Activated naive CD4-positive, alpha-beta T cell treated with Interleukin-2 at 50 U/mL for 16 hours (primary cell): ENCODE data around the gene POLR2F.
"Not testable (repeated sequence)": the region's sequence is repeated elsewhere in the genome, so short reads cannot be mapped to it uniquely, and the experiment has no call there.

Source experiments
- DNase-seq: peaks from one replicate; pipeline ENCODE4 v3.0.0-alpha.2; 2020

The POLR2F gene

DNA sequence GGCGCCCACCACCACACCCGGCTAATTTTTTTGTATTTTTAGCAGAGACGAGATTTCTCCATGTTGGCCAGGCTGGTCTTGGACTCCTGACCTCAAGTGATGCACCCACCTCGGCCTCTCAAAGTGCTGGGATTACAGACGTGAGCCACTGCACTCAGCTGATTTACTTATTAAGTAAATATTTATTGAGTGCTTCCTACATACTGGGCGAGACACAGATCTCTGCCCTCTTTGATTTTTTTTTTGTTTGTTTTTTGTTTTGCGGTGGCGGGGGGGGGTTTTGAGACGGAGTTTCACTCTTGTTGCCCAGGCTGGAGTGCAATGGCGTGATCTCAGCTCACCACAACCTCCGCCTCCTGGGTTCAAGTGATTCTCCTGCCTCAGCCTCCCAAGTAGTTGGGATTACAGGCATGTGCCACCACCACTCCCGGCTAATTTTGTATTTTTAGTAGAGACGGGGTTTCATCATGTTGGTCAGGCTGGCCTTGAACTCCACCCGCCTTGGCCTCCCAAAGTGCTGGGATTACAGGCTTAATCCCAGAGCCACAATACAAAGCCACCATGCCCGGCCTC, 2.4 kb downstream of the POLR2F start:
- DNase-seq, result not testable (repeated sequence)

DNA sequence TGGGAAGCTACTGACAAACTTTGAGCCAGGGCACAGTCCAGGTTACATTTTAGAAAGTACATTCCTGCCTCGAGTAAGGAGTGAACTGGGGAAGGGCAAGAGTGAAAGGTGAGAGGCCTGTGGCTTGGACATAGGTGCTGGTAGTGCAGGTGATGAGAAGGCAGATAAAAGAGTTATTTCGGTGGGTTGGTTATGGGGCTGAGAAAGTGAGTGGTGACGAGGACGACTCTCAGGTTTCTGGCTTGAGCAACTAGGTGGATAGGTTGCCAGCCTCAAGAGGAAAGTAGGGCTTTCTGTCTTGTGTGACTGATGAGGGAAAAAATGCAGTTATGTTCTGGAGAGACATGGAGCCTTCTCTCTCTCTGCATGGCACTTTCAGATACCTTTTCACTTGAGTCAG, 3.7 kb downstream of the POLR2F start:
- DNase-seq, result no peak

DNA sequence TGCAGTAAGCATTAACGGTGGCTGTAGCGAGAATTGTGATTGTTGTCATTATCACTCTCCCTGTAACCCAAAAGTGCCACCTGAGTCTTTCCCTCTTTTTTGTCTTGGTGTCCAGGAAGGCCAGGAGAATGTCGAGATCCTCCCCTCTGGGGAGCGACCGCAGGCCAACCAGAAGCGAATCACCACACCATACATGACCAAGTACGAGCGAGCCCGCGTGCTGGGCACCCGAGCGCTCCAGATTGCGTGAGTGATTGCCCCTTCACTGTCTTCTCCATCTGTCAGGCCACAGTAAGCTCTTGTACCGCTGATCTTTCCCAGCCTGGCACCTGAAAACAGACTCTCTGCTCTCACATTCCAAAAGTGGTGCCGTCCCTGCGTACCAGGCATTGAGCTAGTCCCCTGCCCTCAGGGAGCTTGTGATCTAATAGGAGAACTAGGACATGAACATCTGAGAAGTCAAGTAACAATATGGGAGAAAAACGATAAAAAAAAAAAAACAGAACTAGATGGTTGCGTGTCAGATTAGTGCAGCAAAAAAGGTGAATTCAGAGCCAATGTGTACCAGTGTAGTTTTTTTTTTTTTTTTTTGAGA, 5.8 kb downstream of the POLR2F start:
- no peak for DNase-seq

DNA sequence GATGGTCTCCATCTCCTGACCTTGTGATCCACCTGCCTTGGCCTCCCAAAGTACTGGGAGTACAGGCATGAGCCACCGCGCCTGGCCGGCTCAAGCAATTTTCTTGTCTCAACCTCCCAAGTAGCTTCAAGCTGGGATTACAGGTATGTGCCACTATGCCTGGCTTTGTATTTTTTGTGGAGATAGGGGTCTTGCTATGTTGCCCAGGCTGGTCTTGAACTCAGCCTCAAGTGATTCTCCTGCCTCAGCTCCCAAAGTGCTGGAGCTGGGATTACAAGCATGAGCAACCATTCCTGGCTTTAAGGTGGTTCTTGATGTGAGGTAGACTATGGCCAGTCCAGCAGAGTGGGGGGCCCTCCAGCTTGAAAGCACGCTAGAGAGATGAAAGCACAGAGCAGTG, 7.6 kb downstream of the POLR2F start:
- no peak for DNase-seq

DNA sequence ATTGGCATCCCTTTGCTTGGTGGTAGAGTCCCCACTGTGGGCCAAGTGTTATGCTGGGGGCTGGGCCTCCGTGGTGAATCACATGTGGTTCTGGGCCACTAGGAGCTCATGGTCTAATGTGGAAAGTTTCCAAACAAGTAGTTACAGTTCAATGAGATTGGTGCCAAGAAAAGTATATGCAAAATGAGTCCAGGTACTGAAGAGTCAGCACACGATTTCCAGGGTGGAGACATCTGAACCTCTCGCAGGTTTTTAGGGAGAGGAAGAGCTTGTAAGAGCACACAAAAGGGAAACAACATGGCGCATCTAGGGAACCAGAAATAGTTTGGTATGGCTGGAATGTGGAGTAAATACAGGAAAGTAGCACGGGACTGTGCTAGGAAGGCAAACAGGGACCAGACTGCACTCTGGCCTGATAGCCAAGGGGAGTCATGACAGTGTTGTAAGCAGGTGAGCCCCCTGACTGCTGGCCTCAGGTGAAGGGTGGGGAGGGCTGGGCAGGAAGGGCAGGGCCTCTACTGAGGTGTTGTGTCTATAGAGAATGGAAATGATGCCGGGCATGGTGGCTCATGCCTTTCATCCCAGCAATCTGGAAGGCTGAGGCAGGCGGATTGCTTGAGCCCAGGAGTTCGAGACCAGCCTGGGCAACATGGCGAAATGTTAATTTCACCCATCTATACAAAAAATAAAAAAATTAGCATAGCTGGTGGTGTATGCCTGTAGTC, 12.6 kb downstream of the POLR2F start:
- DNase-seq, result no peak

DNA sequence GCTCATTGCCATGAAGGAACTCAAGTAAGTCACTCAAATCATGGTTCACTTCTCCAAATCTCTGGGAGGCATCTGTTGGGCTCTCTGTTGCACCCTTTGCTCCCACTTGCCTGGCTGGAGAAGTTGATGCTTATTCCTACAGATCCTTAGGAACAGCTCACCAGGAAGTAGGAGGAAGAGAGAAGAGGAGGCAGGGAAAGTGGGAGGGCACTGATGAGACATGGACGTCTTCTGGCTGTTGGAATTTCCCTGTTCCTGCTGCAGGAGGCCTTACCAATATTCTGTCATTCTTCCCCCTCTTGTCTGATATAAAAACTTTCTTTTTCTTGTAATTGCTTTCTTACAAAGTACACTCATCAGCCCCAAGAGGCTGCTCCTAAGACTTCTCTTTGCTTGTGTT, 13.6 kb downstream of the POLR2F start:
- DNase-seq, result no peak

DNA sequence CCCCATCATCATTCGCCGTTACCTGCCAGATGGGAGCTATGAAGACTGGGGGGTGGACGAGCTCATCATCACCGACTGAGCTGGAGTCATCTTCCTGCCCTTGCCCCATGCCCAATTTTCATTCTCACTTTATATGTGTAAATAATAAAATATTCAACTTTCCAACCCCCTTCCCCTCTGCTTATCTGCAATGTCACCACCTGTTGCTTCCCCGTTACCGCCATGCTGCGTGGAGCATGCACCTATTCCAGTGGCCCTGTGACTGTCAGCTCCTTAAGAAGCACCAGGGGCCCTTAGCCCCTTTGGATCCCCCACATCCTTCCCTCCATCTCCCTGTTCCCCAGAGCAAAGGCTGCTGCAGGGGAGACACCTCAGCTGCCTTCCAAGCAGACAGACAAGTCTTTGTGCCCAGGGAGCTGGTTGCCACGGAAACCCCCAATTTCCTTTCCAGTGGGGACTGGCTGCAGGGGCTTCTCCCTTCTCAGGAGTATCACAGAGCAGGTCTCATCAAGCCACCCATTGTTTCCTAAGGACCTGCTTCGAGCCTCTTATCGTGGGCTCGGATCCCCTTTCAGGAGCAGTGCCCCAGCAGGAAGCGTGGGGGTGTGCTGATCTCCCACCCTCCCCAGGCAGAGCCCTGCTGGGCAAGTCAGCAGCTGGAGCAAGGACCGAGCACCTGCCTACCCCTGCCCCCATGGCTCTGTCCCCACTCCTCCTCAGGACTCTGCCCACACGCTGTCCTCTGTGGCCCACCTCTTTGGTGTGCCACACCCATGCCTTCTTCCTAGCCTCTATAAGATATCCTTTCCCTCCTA, 14.3 kb downstream of the POLR2F start:
- DNase-seq, result no peak

DNA sequence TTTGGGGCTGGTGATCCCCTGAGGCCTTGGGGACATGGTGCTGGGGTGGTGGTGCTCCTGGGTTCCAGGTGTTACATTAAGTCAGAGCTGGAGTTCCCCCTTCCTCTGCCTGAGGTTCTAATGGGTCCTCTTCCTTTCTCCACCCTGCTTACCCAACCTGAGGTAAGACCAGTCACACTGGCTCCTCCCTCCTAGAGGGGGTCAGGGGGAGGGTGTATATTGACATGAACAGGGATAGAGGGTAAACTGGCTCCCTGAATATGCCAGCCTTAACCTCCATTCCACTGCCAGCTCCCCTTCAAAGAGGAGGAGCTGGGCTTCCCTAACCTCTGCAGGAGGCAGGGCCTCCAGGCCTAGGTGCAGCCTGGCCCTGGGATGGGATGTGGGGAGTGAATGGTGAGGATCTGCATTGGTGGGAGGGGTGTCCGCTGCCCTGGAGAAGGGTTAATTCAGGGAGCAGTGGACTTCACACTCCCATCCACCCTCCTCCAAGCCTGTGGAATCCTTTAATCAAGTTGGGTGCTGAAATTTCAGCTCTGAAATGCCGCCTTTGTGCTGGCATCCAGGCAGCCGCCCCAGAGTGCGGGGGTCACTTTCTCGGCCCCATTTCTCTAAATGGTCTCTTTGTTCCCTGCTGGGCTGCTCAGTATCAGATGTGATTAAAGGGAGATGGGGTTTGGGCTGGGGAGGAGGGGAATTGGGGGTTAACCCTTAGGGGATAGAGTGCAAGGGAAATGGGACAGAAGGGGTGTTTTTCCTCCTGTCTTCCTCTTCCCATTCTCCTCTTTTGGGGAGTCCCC, 15.2 kb downstream of the POLR2F start:
- DNase-seq, result no peak

DNA sequence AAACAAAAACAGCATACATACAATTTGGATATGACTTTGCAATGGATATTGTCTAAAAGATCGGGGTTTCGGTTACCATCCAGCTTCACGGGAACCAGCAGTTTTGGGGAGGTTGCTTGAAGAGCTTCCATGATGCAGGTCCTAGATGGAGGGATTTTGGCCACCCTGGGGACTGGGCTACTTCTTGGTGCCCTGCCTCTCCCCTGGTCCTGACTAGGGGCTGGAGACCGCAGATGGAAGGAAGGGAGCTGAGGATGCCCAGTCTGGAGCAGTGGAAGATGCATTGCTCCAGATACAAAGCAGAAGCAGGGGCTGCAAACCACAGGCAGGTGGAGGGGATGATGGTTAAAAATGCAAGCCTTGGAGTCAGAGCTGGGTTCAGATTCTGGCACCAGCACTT, 17.4 kb downstream of the POLR2F start:
- no peak for DNase-seq

DNA sequence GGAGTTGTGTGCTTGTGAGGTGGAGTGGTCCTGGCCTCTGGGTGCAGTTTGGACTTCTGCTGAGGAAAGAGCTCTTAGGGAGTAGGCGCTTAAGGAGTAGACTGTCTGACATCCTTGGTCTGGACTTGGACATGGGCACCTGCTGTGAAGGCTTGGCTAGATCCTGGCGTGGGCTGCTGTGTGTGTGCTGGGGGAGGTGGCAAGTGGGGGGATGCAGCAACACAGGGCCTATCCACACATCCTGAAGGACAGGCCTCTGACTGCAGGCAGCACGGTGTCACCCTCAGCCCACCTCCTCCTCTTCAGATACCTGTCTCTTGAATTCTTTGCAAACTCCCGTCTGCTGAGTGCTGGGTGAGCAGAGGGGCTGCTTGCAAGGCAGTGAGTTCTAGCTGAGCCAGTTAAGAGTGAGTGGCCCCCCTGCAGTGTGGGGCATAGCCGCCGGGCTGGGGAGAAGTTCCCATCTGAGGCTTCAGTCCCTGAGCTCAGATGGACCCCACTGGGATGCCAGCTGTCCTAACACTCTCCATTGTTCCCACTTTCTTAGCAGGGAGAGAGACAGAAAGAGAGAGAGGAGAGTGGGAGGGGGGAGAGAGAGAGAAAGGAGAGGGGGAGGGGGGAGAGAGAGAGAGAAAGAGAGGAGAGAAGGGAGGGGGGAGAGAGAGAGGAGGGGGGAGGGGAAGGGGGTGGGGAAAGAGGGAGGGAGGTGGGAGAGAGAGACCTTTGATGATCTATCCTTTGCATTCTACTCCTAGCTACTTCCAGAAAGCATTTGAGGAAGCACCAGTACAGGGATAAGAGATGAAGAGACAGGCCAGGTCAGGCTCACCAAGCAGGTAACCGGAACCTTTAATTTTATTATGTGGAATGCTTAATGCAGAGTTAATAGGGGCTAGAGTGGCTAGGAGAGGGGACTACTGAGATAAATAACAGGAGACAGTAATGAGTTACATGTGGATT, 18.3 kb downstream of the POLR2F start:
- DNase-seq, result no peak

DNA sequence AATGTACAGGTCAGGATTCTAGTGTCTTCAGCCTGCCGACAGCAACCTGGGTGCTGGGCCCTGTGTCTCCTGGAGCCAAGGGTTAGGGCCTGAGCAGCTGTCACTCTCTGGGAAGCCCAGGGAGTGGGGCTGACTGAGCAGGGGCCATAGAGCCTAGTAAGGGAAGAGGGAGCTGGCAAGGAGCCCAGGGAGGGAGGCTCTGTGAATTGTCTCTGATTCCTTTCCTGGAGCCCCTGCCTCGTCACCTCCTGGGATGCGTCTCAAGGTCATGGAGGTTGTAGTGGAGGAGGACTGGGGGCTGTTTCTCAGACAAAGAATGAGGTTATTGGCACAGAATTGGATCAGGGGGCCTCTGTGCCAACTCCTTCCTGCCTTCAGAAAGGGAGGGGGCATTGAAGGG, 19.0 kb downstream of the POLR2F start:
- no peak for DNase-seq

DNA sequence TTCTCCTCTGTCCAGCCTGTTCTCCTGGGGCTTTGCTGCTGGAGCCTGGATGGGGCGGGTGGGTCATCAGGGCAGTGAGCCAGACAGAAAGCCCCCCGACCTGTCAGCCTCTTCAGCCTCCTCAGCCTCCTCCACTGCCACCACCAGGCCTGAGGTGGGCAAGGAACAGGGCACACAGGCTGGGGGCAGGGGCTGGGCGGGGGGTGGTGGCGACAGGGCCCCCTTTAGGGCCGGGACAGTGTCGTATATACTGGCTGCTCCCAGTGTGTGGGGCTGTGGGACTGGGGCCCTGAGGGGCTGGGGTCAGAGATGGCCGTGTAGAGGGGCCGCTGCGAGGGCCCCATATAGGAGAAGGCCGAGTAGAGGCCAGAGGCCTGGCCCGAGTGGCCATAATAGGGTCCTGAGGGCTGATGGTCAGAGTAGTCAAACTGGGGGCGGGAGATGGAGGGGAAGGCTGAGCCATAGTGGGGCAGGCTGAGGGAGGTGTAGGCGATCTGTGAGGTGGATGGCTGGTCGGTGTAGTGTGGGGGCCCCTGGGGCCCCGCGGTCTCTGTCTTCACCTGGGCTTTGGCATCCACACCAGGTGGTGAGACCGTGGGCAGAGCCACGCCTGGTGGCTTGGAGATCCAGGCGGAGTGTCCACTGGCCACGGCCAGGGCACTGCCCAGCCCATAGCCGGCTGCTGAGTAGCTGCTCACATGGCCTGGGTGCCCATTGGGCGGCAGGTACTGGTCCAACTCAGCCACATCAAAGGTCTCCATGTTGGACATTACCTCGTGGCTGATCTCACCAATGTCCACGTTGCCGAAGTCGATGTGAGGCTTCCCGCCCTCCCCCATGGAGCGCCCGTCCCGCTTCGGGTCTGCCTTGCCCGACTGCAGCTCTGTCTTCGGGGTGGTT, 20.0 kb downstream of the POLR2F start:
- no peak for DNase-seq

DNA sequence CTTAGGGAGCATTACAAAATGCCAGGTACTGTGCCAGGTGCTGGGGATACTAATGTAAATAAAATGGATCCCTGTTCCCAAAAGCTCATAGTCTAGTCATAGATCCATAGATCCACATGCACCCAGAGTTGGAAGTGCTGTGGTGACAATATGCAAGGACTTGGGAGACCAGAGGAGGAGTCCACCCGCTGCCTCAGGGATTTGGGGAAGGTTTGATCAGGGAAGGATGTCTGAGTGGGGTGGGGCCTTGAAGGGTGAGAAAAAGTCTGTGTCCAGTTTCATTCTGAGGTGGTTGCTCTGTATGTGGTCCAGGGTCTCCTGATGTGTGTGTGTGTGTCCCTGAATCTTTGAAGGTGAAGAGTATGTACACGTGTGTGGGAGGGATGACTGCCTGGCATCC, 21.7 kb downstream of the POLR2F start:
- no peak for DNase-seq

DNA sequence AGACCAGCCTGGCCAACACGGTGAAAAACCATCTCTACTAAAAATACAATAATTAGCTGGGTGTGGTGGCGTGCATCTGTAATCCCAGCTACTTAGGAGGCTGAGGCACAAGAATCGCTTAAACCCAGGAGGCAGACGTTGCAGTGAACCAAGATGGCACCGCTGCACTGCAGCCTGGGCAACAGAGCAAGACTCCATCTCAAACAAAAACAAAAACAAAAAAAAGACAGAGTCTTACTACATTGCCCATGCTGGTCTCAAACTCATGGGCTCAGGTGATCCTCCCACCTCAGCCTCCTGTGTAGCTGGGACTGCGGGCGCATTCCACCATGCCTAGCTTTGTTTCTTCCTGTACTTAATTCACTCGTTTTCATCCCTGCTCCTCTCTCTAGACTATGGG, 22.5 kb downstream of the POLR2F start:
- DNase-seq, result not testable (repeated sequence)

DNA sequence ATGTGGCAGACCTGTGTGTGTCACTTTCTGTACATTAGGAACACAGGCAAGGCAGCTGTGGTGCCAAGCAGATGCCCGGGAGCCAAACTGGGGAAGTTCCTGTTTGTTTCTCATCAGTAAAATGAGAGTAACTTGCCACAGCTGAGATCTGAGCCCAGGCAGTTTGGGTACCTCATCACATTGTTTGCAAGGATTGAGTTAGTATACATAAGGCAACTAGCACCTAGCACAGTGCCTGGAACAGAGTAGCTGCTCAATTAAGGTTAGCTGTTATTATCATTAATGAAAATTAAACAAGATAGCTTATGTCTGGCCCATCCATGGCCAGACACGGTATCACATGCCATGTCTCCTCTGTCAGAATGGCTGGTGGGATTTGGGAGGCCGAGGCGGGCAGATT, 23.0 kb downstream of the POLR2F start:
- DNase-seq, result no peak

DNA sequence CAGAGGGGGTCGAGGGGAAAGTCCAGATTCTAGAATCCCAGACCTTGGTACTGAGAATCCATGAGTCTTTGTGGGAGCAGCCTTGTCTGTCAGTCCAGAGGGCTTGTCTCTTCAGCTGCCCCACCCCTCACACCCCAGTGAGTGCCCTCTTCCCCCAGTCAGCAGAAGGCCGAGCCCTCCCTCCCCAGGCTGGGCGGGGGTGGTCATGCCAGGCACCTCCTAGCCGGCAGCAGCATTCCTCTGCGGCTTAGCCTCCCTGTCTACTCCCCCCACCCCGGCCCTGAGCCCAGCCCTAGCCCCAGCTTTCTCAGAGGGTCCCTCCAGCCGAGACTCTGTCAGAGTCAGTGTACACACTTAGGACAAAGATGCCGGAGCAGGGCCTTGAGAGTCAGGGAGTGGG, 26.3 kb downstream of the POLR2F start:
- DNase-seq, result no peak

DNA sequence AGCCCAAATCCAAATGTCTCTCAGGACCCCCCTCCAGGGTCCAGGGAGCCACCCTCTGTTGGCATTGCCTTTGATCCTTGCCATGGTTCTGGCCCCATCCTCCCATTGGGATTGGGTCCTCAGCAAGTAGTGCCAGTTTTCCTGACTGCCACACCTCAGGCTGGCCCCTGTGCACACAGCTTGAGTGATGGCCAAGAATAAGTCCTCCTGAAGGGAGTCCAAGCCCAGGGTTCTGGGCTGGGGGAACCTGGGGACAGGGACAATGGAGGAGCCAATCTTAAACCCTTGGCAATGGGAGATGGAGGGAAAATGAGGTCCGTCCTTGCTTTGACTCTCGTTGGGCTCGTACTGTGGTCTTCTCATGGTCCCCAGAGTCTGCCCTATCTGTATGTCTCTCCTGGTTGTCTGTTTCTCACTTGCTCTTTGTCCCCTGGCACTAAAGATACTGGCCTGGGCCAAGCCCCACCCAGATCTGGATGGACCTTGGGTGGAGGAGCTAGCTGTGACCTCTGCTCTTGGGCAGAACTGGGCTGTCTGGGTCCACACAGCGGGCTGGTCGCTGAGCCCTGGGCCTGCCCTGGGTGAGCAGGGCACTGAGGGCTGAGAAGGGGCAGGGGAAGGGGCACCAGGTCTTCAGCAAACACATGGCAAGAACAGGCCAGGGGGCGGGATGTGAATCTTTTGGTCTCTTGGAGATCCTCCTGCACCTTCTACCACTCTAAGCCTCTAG, 27.9 kb downstream of the POLR2F start:
- no peak for DNase-seq

DNA sequence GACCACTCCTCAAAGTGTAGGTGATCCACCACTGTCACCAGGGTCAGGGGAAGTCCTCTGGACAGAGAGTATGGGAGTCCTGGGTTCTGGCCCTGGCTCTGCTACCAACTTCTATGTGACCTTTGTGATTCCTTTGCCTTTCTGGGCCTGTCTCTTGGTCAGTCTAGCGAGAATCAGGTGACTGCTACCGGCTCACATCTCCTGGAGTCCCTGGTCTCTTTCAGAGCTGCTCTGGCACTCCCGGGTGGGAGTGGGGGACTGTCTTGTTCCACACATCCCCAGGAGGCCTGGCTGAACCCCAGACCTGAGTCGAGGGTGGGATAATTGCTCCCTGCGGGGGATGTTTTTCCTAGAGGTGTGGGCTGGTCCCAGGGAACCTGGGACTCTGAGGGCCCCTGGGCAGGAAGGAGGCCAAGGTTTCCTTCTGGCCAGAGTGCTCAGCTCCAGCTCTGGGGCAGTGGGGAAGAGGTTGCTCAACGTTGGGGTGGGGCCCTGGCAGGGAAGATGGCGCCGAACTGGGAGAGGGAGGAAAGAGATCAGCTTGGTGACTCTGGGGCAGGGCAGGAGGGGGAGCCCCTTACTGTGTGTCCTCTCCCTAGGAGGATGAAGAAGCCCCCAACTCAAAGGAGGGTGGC, 28.8 kb downstream of the POLR2F start:
- DNase-seq, result no peak
